Kidney (tissue), 14 donors: ENCODE measurements around the gene OPN3. TPM values are rescaled to one million over a fixed set of nuclear protein-coding genes. Genes with fewer than 3 reads are reported as not detected.

Source experiments
- DNase-seq, 5 donors: peaks; one replicate each; pipeline ENCODE4 v3.0.0-alpha.2; 2013 to 2020
- FAIRE-seq: peaks from 2 replicates; lab custom pipeline; 2012; peaks lifted over from hg19 to GRCh38; lab: Jason Lieb, UNC
- H3K27ac ChIP-seq, 2 donors: one replicate each; pipeline ENCODE4 v1.7.0; 2013; ENCODE audit warnings: low read depth in 2 of 2, low read length in 2 of 2, inconsistent platforms in 1 of 2
- H3K27me3 ChIP-seq: one replicate; pipeline ENCODE4 v1.7.1; 2013; ENCODE audit warnings: low read length, inconsistent platforms; ENCODE audit not compliant: control insufficient read depth, insufficient read depth
- H3K36me3 ChIP-seq, 3 donors: one replicate each; pipeline versions ENCODE4 v1.7.0 to v1.7.1; 2013; ENCODE audit warnings: low read length in 3 of 3, control low read depth in 1 of 3, inconsistent platforms in 1 of 3; ENCODE audit not compliant: insufficient read depth in 3 of 3, control insufficient read depth in 2 of 3
- H3K4me1 ChIP-seq, 3 donors: one replicate each; pipeline versions ENCODE4 v1.7.0 to v1.7.1; 2013; ENCODE audit warnings: low read length in 3 of 3, inconsistent platforms in 1 of 3, low read depth in 1 of 3; ENCODE audit not compliant: control insufficient read depth in 2 of 3, insufficient read depth in 2 of 3
- H3K4me3 ChIP-seq, 3 donors: one replicate each; pipeline versions ENCODE4 v1.7.0 to v1.8.1; 2013; ENCODE audit warnings: low read length in 3 of 3, control low read depth in 1 of 3, inconsistent platforms in 1 of 3
- H3K9ac ChIP-seq, 3 donors: one replicate each; pipeline versions ENCODE4 v1.7.0 to v1.7.1; 2013; ENCODE audit warnings: low read length in 3 of 3, control low read depth in 1 of 3, inconsistent platforms in 1 of 3
- H3K9me3 ChIP-seq, 3 donors: one replicate each; pipeline versions ENCODE4 v1.7.0 to v1.7.1; 2013; ENCODE audit warnings: low read length in 3 of 3, control low read depth in 1 of 3, inconsistent platforms in 1 of 3; ENCODE audit not compliant: control insufficient read depth in 2 of 3, insufficient read depth in 1 of 3
- intact Hi-C: fragments of 100-400 bp; cut with DNase I; formaldehyde crosslinking; loops from one replicate; pipeline ENCODE4 v1.11.1; 2022
- polyA plus RNA-seq: library from polyadenylated mRNA; stranded (reverse); fragments of 350-450 nt; fragmentation: Illumina TruSeq; extraction: RNeasy Lipid Tissue Mini Kit (QIAGEN cat#74804); gene quantifications from one replicate; pipeline ENCODE4 v1.2.3, GENCODE V29; 2014; ENCODE audit warnings: low read depth, low replicate concordance; ENCODE audit not compliant: insufficient read depth
- total RNA-seq: library from RNA; stranded (reverse); fragmentation: NEBNext Ultra II Directional; extraction: Animal tissue kit (Norgen Biotek cat#: 25700); gene quantifications from one replicate; pipeline ENCODE4 v1.2.1, GENCODE V29; 2021
- TF ChIP-seq, protein P1 (sequence below): IDR thresholded peaks from 3 replicates; pipeline ENCODE4 v1.5.1; 2012; ENCODE audit warnings: mild to moderate bottlenecking, moderate library complexity, borderline replicate concordance; ENCODE audit not compliant: insufficient read depth; ENCODE audit errors: extremely low read depth
- donor health status: control.
- donor health status: control.
- donor health status: control.
- donor health status: control.
- donor health status: control.
- donor health status: DM: yes; HTN: yes; CAD: no.
- donor health status: Normal renal cell carcinoma (clear cell type).

OPN3 gene
- total and polyA plus RNA-seq, 2 donors from 2014 or later, result 12.3 to 15.8 TPM

- H3K9ac ChIP-seq, result no peak overlapping the region
- H3K27me3 ChIP-seq, result no peaks in the 10 kb centered on the region
- H3K27ac ChIP-seq, result no peak overlapping the region
- DNase-seq (no peak), FAIRE-seq (no peak)
- H3K4me3 ChIP-seq, result no peak overlapping the region
- H3K9me3 ChIP-seq, result no peaks in the 10 kb centered on the region
- H3K36me3 ChIP-seq, result no peaks in the 10 kb centered on the region
- intact Hi-C loops, result no loop called here
- TF ChIP-seq, protein P1, sequence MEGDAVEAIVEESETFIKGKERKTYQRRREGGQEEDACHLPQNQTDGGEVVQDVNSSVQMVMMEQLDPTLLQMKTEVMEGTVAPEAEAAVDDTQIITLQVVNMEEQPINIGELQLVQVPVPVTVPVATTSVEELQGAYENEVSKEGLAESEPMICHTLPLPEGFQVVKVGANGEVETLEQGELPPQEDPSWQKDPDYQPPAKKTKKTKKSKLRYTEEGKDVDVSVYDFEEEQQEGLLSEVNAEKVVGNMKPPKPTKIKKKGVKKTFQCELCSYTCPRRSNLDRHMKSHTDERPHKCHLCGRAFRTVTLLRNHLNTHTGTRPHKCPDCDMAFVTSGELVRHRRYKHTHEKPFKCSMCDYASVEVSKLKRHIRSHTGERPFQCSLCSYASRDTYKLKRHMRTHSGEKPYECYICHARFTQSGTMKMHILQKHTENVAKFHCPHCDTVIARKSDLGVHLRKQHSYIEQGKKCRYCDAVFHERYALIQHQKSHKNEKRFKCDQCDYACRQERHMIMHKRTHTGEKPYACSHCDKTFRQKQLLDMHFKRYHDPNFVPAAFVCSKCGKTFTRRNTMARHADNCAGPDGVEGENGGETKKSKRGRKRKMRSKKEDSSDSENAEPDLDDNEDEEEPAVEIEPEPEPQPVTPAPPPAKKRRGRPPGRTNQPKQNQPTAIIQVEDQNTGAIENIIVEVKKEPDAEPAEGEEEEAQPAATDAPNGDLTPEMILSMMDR, result no peak
- peaks cover 0 to 3% (median 0%) of the 10 kb centered on the region in 3 donors for H3K4me1 ChIP-seq
Measured at GRCh38 chr1:241641773-241642592, 1.8 kb upstream of the OPN3 start.

DNA sequence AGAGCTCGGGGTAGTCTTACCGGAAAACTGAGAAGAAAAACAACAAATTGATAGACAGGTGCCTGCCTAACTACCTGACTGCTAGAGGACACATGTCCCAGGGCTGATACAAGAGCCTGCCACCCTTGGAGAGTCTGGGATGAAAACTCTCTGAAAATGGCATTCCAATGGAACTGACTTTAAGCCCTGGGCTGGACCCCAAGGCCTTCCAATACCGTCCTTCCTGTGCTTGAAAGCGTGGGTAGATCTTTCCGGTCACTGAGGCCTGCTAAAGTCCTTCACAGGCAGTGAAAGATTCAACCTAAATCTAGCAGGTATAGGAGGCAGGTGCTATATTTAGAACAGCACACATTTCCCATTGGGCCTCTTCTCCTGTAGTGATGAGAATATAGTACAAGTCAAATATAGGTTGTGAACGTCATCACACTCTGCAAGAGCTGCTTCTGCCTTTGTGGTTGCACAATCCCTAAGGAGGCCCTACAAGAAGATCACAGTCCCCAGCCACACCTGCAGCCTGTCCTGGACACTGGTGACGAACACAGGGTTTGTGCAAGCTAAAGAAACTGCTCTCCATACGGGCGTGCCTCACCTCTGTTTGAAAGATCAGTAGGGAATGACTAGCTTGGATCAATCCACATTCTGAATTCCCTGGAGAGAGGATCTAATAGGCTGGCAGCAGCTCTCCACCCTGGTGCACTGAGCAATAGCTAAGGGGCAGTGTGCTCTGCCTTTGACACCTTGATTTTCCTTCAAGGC is 876 bp upstream of the OPN3 start:
- intact Hi-C loops, result no loop called here
- H3K27me3 ChIP-seq, result no peaks in the 10 kb centered on the region
- no peaks in the 10 kb centered on the region for H3K9me3 ChIP-seq
- H3K36me3 ChIP-seq, result no peaks in the 10 kb centered on the region
- TF ChIP-seq, protein P1, result no peak
- H3K9ac ChIP-seq, result peak overlapping the region in 2 of 3 donors; percentile 35 to 59
- peak overlapping the region; percentile 62 to 83 (median 73) for H3K4me3 ChIP-seq
- H3K27ac ChIP-seq, result peak overlapping the region; percentile 25 to 54
- H3K4me1 ChIP-seq, result peaks cover 0 to 3% (median 0%) of the 10 kb centered on the region in 3 donors
- DNase-seq, result peak in 1 of 5 donors; percentile 58
- no peak for FAIRE-seq

DNA sequence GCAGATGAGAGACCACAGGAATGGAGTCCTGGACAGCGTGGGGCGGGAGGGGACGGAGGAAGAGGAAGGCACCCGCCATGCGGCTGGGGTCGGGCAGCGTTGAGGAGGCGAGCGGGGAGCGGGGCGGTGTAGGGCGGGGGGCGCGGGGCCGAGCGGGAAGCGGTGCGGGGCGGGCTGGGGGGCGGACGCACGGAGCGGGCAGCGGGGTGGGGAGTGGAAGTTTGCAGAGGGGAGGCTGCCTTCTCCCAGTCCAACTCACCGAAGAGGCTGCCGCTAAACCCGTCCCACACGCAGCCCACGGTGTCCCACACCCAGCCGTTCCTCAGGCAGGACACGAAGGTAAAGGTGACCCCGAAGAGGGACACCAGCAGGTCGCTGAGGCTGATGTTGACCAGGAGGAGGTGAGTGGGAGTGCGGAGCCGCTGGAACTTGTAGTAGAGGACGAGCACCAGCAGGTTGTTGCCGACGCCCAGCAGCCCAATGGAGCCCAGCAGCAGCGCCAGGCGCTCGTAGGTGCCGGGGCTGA is 483 bp downstream of the OPN3 start:
- H3K36me3 ChIP-seq, result no peaks in the 10 kb centered on the region
- TF ChIP-seq, protein P1, result no peak
- H3K9me3 ChIP-seq, result no peaks in the 10 kb centered on the region
- FAIRE-seq (no peak), DNase-seq (peak; percentile 58 to 82 (median 59))
- no peaks in the 10 kb centered on the region for H3K27me3 ChIP-seq
- peaks cover 0 to 3% (median 0%) of the 10 kb centered on the region in 3 donors for H3K4me1 ChIP-seq
- intact Hi-C loops, result no loop called here
- H3K27ac ChIP-seq, result peak overlapping the region in 1 of 2 donors; percentile 61
- H3K4me3 ChIP-seq, result peak overlapping the region; percentile 90 to 98 (median 91)
- H3K9ac ChIP-seq, result peak overlapping the region; percentile 82 to 91 (median 83)
